SK-MEL-5 (cell line): ENCODE results near the gene CBFA2T3. TPM values are rescaled to one million over a fixed set of nuclear protein-coding genes. Genes with fewer than 3 reads are reported as not detected.

Source experiments
- DNase-seq: peaks from one replicate; pipeline ENCODE4 v3.0.0-alpha.2; 2016; ENCODE audit warnings: low read depth, low spot score
- in situ Hi-C: cut with HindIII; loops from 2 replicates; pipeline ENCODE4 v1.10.0; 2016; ENCODE audit warnings: low sequenced_read_pairs, high pct_unique_total_duplicates, low pct_unique_long_range_greater_than_20kb
- total RNA-seq: library from RNA; depleted of rRNA; stranded (reverse); fragments of >200 nt; shearing (Covaris generic); gene quantifications from 2 replicates; pipeline ENCODE4 v1.2.3, GENCODE V29; 2014

CBFA2T3 gene
- total RNA-seq, 1 experiment from 2014 or later, result not detected

DNA sequence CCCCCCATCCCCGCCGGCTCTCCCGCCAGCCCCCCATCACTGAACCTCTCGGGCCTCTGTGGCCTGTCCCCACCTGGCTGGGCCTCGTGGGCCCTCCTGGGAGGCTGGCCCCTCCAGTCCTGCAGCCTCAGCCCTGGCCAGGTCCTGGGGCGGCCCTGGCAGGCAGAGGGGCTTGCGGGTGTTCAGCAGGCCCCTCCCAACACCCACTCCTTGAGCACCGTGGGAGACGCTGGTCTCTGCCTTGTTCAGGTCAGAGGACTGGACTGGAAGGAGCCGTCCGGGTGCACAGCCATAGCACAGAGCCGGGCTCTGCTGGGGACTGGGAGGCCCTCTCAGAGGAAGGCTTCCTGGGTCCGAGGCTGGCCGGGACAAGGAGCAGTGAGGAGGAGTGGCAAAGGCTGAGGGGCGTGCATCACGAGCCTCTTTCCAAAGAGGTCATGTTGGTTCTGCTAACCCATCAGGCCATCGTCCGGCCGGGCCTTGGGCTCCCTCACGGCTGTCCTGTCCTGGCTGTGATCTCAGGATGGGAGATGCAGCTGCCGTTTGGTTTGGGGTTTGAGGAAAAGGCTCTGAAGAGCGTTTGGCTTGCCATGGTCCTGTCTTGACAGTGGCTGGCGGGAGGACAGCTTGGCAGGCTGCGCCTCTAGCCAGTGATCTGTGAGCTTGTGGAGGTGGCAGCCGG is 104.2 kb downstream of the CBFA2T3 start:
- in situ Hi-C loops, result no loop called here
- no peak for DNase-seq

DNA sequence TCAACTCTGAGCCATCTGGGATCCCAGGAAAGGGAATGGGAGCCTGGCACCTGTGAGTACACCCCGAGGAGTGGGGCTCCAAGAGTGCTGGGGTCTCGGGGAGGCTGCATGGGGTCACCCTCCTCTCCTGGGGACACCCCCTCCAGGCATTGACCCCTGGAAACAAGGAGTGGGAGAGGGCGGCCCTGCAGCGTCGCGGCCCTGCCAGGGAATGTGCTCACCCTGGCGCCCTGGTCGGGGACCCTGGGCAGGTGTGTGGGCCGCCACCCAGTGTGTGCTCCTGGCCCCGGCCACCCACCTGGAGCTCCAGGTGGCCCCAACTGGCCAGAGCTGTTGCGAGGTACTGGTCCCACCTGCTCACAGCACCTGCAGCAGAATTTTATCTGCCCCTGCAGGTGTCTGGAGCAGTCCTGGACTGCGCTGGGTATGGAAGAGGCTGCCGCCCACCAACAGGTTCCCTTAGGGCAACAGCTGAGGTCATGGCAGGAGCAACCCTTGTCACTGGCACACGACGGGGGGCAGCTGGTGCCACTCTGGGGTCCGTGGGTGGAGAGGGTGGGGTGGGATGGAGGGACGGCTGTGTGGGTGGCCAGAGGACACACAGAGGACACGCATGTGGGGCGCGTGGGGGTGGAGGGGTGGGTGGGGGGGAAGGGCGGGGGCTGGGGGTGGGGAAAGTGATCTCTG is 105.1 kb downstream of the CBFA2T3 start:
- in situ Hi-C loops, result no loop called here
- DNase-seq, result no peak

DNA sequence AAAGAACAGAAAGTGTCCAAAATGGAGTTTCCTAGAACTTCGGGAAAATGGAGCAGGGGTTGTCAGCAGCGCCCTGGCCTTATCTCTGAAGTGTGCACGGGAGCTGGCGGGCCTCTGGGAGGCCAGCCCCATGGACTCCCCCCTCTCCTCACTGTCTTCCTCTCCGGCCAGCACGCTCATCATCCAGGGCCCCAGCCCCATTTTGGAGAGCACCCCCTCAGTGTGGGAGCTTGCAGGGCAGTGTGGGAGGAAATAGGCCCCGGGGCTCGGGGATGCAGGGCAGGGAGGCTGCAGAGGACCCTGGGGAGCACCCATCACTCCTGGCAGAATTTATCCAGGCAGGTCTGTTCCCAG is 105.7 kb downstream of the CBFA2T3 start:
- DNase-seq, result no peak
- in situ Hi-C loops, result no loop called here

DNA sequence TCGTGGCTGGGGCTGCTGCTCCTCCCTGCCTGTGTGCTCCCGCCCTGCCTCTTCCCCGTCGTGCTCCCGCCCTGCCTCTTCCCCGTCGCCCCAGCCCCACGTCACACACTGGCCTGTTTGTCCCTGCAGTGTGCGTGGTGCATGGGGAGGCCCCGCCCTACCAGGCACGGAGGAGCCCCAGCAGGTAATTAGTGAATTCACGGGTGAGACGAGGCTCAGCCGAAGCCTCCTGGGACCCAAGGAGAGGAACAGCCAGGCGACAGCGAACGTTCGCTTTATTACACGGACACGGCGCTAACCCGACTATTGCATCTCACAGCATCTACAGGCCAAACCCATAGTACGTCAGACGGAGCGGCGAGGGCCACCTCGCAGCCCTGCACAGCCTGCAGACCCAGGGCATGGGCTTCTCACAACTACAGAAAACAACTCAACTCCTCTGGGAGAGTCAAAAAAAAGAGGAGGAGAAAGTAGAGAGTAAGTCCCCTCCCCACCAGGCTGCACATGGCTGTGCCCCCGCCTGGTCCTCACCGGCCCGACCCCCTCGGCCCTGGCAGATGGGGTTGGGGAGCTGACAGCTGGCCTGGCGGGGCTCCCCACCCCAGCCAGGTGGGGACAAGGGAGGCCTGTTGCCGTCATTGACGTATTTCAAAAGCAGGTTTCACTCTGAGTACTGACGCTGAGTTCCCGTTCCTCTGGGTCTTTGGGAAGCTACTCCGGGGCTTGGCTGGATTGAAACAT is 106.2 kb downstream of the CBFA2T3 start:
- in situ Hi-C loops, result no loop called here

DNA sequence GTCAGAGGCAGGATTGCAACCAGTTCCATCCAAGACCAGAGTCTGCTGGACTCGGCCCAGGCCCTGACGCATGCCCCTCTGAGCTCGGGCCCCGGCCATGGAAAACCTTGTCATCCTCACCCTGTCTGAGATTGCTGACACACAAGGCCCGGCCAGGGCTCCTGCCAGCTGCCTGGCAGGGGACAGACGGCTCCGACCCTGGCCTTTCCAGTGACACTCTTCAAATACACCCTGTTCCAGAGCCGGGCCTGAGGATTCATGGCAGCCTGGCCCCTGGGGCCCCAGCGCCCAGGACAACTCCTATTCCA is 107.4 kb downstream of the CBFA2T3 start:
- in situ Hi-C loops, result no loop called here
- DNase-seq, result no peak

More for the DNA sequence above, 106.2 kb downstream of the CBFA2T3 start:
- no peak for DNase-seq

DNA sequence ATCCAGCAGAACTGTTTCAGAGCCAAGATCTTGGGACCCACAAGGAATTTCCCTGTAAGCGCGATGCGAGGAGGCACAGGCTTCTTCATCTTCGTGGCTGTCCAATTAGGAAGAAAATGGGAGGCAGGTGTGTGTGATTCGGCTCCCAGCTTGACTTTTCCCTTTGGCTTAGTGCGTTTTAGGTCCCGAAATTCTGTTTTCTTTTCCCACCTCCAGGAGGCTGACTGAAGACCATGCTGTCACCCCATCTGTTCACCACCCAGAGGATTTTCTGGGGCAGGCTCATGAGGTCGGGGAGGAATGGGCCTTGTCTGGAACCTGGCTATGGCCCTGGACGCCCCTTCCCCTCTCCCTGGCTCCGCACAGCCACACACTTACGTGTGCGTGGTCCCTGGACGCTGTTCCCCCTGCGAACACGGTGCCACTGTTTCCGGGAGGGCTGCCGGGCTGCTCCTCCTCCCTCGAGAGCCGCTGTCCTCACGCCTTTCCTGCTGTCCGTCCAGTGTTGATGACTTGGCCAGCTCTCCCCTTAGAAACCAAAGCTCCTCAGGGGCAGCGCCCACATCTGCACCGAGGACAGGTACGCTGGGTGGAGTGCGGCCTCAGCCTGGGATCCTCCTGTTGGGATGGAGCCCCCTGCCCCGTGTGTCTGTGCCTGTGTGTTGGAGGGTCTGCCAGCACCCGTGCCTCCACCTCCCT is 107.9 kb downstream of the CBFA2T3 start:
- in situ Hi-C loops, result no loop called here
- no peak for DNase-seq

DNA sequence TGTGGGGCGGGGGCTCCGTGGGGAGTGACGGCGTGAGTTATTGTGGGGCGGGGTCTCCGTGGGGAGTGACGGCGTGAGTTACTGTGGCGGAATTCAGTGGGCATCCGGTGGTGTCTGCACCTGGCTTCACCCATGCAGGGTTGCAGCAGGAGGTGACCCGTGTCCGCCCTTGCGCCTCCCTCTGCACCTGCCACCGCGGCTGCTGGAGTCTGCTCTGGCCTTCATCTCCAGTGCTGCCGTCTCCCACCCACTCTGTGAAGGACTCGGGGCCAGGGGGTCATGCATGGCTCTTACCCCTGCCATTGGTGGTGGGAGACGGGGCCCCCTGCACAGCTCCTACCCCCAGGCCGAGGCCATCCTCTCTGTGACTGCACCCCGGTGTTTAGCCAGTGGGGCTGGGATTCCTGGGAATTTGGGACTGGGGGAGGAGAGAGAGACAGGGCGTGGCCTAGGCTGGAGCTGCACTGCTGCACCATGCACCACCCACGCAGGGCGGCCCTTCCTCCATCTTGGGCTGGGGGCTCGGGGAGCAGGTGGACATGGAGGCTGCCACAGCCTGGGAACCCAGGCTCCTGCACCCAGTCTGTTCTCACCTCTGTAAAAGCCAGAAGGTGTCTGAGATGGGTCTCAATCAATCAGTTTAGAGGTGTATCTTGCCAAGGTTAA is 109.3 kb downstream of the CBFA2T3 start:
- no peak for DNase-seq
- in situ Hi-C loops, result no loop called here

DNA sequence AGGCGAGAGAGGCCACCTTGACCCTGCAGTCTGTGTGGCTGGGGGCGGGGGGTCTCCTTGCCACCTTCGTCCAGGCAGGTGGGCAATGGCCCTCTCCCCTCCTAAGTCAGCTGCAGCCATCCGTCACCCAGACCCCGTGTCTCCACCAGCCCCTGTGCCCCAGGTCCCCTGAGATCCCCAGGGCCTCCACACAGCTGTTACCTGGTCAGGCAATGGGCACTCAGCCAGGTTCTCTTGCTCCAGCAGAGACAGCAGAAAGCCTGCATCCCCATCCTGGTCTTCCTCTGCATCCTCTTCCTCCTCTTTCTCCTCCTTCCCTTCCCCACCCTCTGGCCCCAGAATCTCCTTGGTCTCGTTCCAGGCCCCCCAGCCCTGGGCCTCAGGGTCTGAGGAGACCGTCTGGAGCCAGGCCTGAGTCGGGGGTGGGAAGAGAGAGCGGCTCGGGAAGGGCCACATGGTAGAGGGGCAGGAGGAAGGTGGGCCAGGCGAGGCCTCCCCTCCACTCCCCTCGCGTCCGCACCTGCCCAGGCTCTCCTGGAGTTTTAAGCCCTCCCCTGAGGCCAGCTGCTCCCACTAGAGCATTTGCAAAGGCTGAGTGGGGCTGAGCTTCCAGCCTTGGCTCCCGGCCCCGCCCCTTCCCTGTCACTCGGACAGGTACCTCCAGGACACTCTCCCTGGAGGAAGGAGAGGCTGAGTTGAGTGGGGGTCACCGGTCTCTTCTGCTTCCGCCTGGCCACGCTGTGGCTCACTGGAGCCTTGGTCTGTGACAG is 110.7 kb downstream of the CBFA2T3 start, which contains the start of gene PABPN1L:
TSS of gene PABPN1L (minus strand) at position 510 of the 770 bp plus-strand sequence. CDS start at position 456, 54 bp downstream.
- in situ Hi-C loops, result no loop called here
- no peak for DNase-seq

DNA sequence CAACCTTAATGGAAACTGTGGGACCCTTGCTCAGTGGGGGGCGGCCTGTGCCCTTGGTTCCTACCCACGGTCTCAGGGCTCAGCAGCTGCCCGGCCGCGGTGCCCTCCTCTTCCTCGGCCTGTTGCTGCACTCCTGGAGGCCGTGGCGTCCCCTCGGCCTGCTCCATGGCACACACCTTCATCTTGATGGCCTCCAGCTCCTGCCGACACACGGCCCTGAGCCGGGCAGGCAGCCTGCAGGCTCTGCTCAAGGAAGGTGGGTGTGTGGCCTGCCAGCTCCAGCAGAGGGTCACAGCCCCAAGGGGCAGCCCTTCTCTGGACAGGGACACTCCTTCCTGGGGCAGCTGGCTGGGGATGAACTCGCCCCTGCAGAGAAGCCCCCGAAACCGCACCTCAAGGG is 111.3 kb downstream of the CBFA2T3 start:
- no peak for DNase-seq
- in situ Hi-C loops, result no loop called here

DNA sequence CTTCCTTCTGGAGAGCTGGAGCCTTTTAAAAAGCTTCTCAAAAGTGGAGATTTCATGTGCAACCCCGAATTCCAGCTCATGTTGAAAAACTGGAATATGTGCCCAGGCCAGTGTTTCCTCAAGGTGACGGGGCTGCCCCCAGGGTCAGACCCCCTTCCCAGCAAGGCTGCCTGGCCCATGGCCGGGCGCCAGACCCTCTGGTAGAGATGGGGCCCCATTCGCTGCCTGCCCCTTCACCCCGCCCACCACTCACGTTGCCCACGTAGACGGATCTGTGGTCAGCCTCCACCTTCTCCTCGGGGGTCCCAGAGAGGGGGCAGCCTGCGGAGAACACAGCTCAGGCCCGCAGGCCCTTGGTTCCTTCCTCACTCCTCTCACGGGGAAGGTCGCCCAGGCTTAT is 111.7 kb downstream of the CBFA2T3 start:
- in situ Hi-C loops, result no loop called here
- no peak for DNase-seq

DNA sequence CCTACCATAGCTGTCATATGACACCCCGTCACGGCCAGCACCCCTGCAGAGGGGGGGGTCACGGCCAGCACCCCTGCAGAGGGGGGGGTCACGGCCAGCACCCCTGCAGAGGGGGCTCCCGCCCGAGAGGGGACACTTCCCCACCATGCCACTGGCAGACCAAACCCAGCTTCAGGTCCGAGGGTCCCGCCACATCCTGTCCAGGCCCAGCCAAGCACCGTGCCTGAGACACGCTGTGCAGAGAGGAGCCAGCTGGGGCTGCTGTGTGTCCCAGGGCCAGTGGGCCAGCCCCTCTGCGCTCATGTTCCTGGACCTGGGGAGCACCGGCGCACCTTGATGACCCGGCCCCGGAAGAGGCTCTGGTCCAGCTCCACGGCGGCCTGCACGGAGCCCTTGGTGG is 112.5 kb downstream of the CBFA2T3 start:
- DNase-seq, result no peak
- in situ Hi-C loops, result no loop called here

DNA sequence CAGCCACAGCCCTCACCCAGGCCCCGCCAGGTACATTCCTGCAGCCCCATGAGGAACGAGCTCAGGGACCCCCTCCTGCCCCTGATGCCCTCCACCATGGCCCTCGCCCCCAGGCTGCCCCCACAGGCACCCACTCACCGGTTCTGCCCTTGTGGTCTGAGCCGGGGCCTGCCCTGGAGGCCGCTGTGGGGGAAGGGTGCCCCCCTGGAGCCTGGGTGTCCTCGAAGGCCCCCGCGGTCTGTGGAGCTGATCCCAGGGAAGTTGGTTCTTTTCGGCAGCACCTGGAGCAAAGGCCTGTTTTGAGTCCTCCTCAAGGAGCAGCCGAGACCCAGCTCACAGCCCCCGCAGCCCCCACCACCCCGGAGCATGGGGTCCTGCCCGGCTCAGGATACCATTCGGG is 112.9 kb downstream of the CBFA2T3 start:
- in situ Hi-C loops, result no loop called here
- DNase-seq, result no peak

DNA sequence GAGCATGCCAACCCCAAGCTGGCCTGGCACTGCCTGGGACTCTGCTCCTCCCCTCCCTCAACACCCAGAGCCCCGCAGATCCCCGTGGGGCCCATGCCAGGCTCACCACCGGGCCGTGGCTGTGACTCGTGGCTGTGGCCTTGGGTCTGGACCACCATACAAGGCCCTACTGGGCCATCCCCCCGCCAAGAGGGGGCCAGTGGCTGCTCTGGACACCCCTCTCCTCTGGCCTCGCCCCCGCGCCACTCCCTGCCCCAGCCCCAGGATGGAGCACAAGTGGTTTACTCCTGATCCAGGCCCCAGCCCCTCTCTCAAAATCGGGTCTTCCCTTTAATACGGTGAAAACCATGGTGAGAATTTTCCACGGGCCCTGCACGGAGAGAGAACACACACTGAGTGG is 113.6 kb downstream of the CBFA2T3 start:
- no peak for DNase-seq
- in situ Hi-C loops, result no loop called here

DNA sequence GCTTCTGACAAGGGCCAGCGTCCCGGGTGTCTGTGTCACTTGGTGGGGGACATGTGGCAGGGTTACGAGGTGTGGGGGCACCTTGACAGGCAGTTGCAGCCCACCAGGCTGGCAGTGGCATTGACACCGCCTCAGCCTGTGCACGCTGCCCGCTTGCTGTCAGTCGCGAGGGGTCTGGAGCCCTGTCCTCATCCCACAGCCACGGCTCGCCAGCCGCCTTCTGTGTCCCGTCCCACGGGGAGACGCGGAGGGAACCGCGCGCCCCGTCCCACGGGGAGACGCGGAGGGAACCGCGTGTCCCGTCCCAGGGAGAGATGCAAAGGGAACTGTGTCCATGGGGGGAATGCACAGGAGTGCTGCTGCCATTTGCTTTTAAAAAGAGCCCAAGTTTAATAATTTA is 114.0 kb downstream of the CBFA2T3 start:
- no peak for DNase-seq
- in situ Hi-C loops, result no loop called here

DNA sequence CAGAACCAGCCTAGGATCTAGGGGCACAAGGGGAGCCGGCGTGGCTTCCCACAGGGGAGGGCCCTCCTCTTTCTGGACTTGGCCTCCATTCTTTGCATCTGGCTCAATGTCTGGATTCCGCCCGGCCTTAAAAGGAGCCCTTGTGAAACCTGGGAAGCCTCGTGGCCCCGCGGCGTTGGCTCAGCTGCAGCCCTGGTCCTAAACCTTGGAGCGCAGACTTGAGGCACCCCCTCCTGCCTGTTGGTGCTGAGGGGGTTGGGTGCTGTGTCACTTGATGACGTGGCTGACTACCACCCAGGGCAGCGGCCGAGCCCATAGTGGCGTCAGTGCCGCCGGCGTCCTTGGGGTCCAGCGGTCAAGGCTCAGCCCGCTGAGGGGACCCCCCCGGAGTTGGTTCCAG is 115.6 kb downstream of the CBFA2T3 start:
- no peak for DNase-seq
- in situ Hi-C loops, result no loop called here

DNA sequence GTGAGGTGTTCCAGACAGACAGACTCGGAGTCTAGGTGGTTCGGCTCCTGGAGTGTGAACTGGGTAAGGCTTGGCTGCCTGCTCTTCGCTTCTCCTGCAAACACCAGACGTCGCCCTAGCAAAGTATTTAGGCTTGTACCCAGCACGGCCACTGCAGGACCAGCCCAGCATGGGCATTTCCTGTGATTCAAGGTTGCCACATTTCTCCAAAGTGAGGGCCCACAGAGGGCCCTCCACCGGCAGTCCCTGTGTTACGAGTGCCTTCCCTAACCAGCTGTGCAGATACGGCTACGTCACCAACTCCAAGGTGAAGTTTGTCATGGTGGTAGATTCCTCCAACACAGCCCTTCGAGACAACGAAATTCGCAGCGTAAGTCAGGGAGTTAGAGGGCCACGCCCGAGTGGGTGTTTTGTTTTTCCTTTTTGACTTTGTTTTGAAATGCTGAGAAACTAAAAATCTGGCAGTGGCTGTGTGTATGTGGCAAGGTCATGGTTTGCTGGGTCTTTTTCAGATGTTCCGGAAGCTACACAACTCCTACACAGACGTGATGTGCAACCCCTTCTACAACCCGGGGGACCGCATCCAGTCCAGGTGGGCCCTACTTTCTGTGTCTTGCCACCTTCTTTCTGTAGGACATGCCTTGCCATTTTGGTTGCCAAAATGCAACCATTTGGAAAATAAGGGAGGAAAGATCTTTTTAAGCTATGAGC is 117.5 kb downstream of the CBFA2T3 start:
- in situ Hi-C loops, result no loop called here

More for the DNA sequence above, 117.5 kb downstream of the CBFA2T3 start:
- no peak for DNase-seq
